HepG2 (cell line): Measurements from ENCODE around the gene TBXAS1. TPM values are rescaled to one million over a fixed set of nuclear protein-coding genes. Genes with fewer than 3 reads are reported as not detected.

Source experiments
- ATAC-seq: fragments of 200-7000 bp; cut with Tn5 transposase; 3 replicates; pipeline ENCODE4 v1.9.1; 2020; ENCODE audit warnings: mild to moderate bottlenecking, moderate library complexity
- BruUV-seq: library from RNA; stranded (reverse); fragments of 400-500 nt; replicated peaks from 2 replicates; lab custom pipeline; 2021; lab: Mats Ljungman, UMichigan
- CTCF ChIA-PET: fragments of 300-600 bp; formaldehyde crosslinking; extraction: SDS; loops from one replicate; lab custom pipeline; 2021; ENCODE audit warnings: low total read pairs, inconsistent platforms, low intra/inter-chr PET ratio; lab: Yijun Ruan, JAX
- POLR2A ChIA-PET: fragments of 350-600 bp; sonication (Branson Sonifier 250); formaldehyde crosslinking; loops from one replicate; lab custom pipeline; 2020; ENCODE audit warnings: antibody characterized with exemption, inconsistent platforms; lab: Yijun Ruan, JAX
- DNase-seq: peaks from one replicate; pipeline ENCODE4 v3.0.0-alpha.2; 2015; ENCODE audit warnings: low spot score
- FAIRE-seq: peaks from 3 replicates; lab custom pipeline; 2011; peaks lifted over from hg19 to GRCh38; lab: Jason Lieb, UNC
- H2AFZ ChIP-seq: one replicate; pipeline ENCODE4 v1.6.1; 2011; ENCODE audit warnings: low read length, inconsistent platforms
- H3K27ac ChIP-seq: fragments of 300-600 bp; 3 replicates; pipeline ENCODE4 v1.8.0; 2011; ENCODE audit warnings: mixed run types, mild to moderate bottlenecking, mixed read lengths, low read length, inconsistent platforms; ENCODE audit not compliant: insufficient read depth; ENCODE audit errors: extremely low read length
- H3K27me3 ChIP-seq, 2 experiments: fragments of 200-600 bp in 1 of 2; 2 replicates in 1 of 2; 3 replicates in 1 of 2; pipeline versions ENCODE4 v1.6.0 to v1.8.0; 2011; ENCODE audit warnings: low read length in 2 of 2, mild to moderate bottlenecking in 2 of 2, moderate library complexity in 2 of 2, inconsistent platforms in 1 of 2; ENCODE audit not compliant: insufficient read depth in 2 of 2, control insufficient read depth in 1 of 2
- H3K36me3 ChIP-seq, 2 experiments: fragments of 200-600 bp in 1 of 2; replicated peaks in 1 of 2; 2 replicates in 1 of 2; 3 replicates in 1 of 2; pipeline versions ENCODE4 v1.5.1 to v1.8.0; 2011; ENCODE audit warnings: low read length in 2 of 2, inconsistent platforms in 1 of 2; ENCODE audit not compliant: insufficient read depth in 2 of 2, control insufficient read depth in 1 of 2
- H3K4me1 ChIP-seq: 2 replicates; pipeline ENCODE4 v1.5.1; 2012; ENCODE audit warnings: low read length, inconsistent platforms; ENCODE audit not compliant: insufficient read depth
- H3K4me2 ChIP-seq: 2 replicates; pipeline ENCODE4 v1.6.0; 2011; ENCODE audit warnings: low read depth, low read length, inconsistent platforms
- H3K4me3 ChIP-seq, 3 experiments: fragments of 200-600 bp in 1 of 3; sonication (generic), shearing (Covaris generic) in 1 of 3; replicated peaks in 1 of 3; 2 replicates each; pipeline ENCODE4 v1.5.1; 2011 to 2016; ENCODE audit warnings: low read length in 3 of 3, inconsistent platforms in 2 of 3, low read depth in 2 of 3, mild to moderate bottlenecking in 2 of 3, control low read depth in 1 of 3, mixed read lengths in 1 of 3; ENCODE audit not compliant: insufficient read depth in 1 of 3
- H3K79me2 ChIP-seq: one replicate; pipeline ENCODE4 v1.6.1; 2011; ENCODE audit warnings: low read length, inconsistent platforms; ENCODE audit not compliant: insufficient read depth
- H3K9ac ChIP-seq: 2 replicates; pipeline ENCODE4 v1.6.0; 2011; ENCODE audit warnings: mild to moderate bottlenecking, low read depth, low read length, inconsistent platforms; ENCODE audit not compliant: insufficient read depth
- H3K9me3 ChIP-seq: 2 replicates; pipeline ENCODE4 v1.5.1; 2012; ENCODE audit warnings: mild to moderate bottlenecking, low read length
- H4K20me1 ChIP-seq: 2 replicates; pipeline ENCODE4 v1.6.0; 2011; ENCODE audit warnings: inconsistent platforms, mild to moderate bottlenecking, low read length, moderate library complexity; ENCODE audit not compliant: insufficient read depth
- ATF5 ChIP-seq: sonication (generic); formaldehyde crosslinking; IDR thresholded peaks from 2 replicates; pipeline ENCODE4 v1.4.0; 2020; ENCODE audit warnings: mild to moderate bottlenecking, low read depth, missing genetic modification reagents
- BHLHE40 ChIP-seq: IDR thresholded peaks from 2 replicates; pipeline ENCODE4 v1.6.1; 2011; ENCODE audit warnings: low read length, improper control_type of control experiment
- HHEX ChIP-seq: IDR thresholded peaks from 2 replicates; pipeline ENCODE4 v1.6.1; 2016; ENCODE audit warnings: control low read depth
- PCBP1 ChIP-seq: fragments of 200-400 bp; formaldehyde crosslinking; IDR thresholded peaks from 2 replicates; pipeline ENCODE4 v1.6.1; 2017; ENCODE audit warnings: mild to moderate bottlenecking, low read depth, low read length, borderline replicate concordance
- RBFOX2 ChIP-seq: fragments of 200-400 bp; formaldehyde crosslinking; IDR thresholded peaks from 2 replicates; pipeline ENCODE4 v1.6.1; 2017; ENCODE audit warnings: low read depth, mild to moderate bottlenecking, low read length
- TAF1 ChIP-seq: sonication (generic); formaldehyde crosslinking; IDR thresholded peaks from 2 replicates; pipeline ENCODE4 v1.4.0; 2020; ENCODE audit warnings: missing genetic modification reagents
- ZKSCAN1 ChIP-seq: fragments of 150-350 bp; IDR thresholded peaks from 2 replicates; pipeline ENCODE4 v1.6.1; 2014; ENCODE audit warnings: low read length
- ZNF580 ChIP-seq: IDR thresholded peaks from 2 replicates; pipeline ENCODE4 v1.6.1; 2016; ENCODE audit warnings: low read depth, borderline replicate concordance
- in situ Hi-C: cut with HindIII; loops from 2 replicates; pipeline ENCODE4 v1.10.0; 2017; ENCODE audit warnings: low pct_unique_long_range_greater_than_20kb; ENCODE audit not compliant: extremely low pct_ligation_motif_present
- intact Hi-C: fragments of 100-400 bp; cut with micrococcal nuclease; formaldehyde crosslinking; loops from one replicate; pipeline ENCODE4 v1.10.0; 2022; ENCODE audit not compliant: unreplicated experiment
- polyA plus RNA-seq, 8 experiments: library from polyadenylated mRNA; depleted of rRNA in 3 of 8; stranded (reverse) in 7 of 8; unstranded in 1 of 8; fragments of >200 nt; fragmentation: Illumina TruSeq in 4 of 8; extraction: Trizol in 4 of 8; gene quantifications; 2 replicates each; pipeline versions ENCODE4 v1.2.1 to v1.2.3, GENCODE V29; 2011 to 2016; ENCODE audit warnings: low read depth in 4 of 8, missing spikeins in 1 of 8, mixed read lengths in 1 of 8; ENCODE audit not compliant: insufficient read depth in 1 of 8
- total RNA-seq, 5 experiments: library from RNA; depleted of rRNA; stranded (reverse); fragments of >200 nt; fragmentation: Illumina TruSeq; extraction: Trizol; gene quantifications; 2 replicates each; pipeline ENCODE4 v1.2.3, GENCODE V29; 2016; ENCODE audit warnings: low read depth in 1 of 5

Gene TBXAS1
- total and polyA plus RNA-seq, 2 of the 13 experiments (the other 11 are each of a cell fraction or from before 2014, with no cell fraction given): 4.0 to 4.9 TPM

- BruUV-seq: no TSS peak
- no peak overlapping the region for H3K4me2 ChIP-seq
- FAIRE-seq: no peak
- no peaks in the 10 kb centered on the region for H3K9me3 ChIP-seq
- H2AFZ ChIP-seq: no peak overlapping the region
- no peaks in the 10 kb centered on the region for H3K4me1 ChIP-seq
- H3K79me2 ChIP-seq: no peaks in the 10 kb centered on the region
- in situ Hi-C loops (no loop called here), intact Hi-C loops (no loop called here)
- H4K20me1 ChIP-seq: no peaks in the 10 kb centered on the region
- H3K9ac ChIP-seq: no peak overlapping the region
- DNase-seq: no peak
- CTCF ChIA-PET: no interaction called here
- ATAC-seq: no peak
- TF ChIP-seq TAF1 (CRISPR knock-in tag) (no peak), BHLHE40 (no peak), ZNF580 (CRISPR knock-in tag) (no peak), RBFOX2 (no peak), ATF5 (CRISPR knock-in tag) (no peak), HHEX (CRISPR knock-in tag) (no peak), PCBP1 (no peak), ZKSCAN1 (no peak)
- no peak overlapping the region for H3K4me3 ChIP-seq
- no peak overlapping the region for H3K27ac ChIP-seq
- POLR2A ChIA-PET: no interaction called here
- H3K27me3 ChIP-seq: no peaks in the 10 kb centered on the region
- H3K36me3 ChIP-seq: peaks cover 6 to 24% of the 10 kb centered on the region in 2 experiments; a peak in 4 of 5 replicates
Measured at GRCh38 chr7:140034421-140034820, 205.4 kb downstream of the TBXAS1 start.
